C4-2B (cell line): ENCODE data around the gene PPP2R1B.

Experiments used
- CTCF ChIP-seq: fragments of 450-650 bp; conservative IDR thresholded peaks from 2 replicates; pipeline ENCODE4 v1.5.1; 2017; ENCODE audit warnings: mild to moderate bottlenecking
- ZFX ChIP-seq: fragments of 450-650 bp; IDR thresholded peaks from 2 replicates; pipeline ENCODE4 v1.6.1; 2017

GRCh38 chr11:111718436-111718835 is 47.8 kb downstream of the PPP2R1B start:
- no peak for TF ChIP-seq CTCF
- TF ChIP-seq ZFX: no peak
